Measurements from ENCODE around the gene MYL5.

- TF ChIP-seq TCF7 (IDR thresholded peaks at IDR 0.05; ENCODE audit: borderline replicate concordance): no peak
- TF ChIP-seq ZBTB33 (IDR thresholded peaks at IDR 0.05): no peak
Observed at GRCh38 chr4:649293-649625, 25.1 kb upstream of the MYL5 start.

Data from GM12878 (cell line).